ENCODE data around the gene MRPL54.

The MRPL54 gene

DNA sequence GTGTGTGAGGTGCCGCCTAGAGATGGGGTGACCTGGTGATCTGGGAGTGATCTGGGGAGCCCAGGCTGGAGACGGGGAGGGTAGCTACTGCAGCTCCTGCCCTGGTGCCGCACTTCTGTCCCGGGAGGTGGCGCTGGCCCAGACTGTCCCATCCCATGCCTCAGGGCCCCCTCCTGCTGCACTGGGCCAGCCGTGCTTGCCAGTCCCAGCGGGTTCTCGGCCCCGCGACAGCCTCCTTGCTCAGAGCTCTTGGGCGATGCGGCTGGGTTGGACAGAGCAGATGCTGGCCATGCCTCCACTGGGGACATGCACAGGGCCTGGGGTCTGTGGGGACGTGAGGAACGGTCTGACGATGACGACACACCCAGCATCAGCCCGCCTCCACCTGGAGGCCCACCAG lies 7.0 kb downstream of the MRPL54 start:
- no peak for DNase-seq (ENCODE audit: low read depth)

- no peak for DNase-seq (ENCODE audit: low read depth)
Observed at GRCh38 chr19:3770136-3770999, 7.9 kb downstream of the MRPL54 start.

DNA sequence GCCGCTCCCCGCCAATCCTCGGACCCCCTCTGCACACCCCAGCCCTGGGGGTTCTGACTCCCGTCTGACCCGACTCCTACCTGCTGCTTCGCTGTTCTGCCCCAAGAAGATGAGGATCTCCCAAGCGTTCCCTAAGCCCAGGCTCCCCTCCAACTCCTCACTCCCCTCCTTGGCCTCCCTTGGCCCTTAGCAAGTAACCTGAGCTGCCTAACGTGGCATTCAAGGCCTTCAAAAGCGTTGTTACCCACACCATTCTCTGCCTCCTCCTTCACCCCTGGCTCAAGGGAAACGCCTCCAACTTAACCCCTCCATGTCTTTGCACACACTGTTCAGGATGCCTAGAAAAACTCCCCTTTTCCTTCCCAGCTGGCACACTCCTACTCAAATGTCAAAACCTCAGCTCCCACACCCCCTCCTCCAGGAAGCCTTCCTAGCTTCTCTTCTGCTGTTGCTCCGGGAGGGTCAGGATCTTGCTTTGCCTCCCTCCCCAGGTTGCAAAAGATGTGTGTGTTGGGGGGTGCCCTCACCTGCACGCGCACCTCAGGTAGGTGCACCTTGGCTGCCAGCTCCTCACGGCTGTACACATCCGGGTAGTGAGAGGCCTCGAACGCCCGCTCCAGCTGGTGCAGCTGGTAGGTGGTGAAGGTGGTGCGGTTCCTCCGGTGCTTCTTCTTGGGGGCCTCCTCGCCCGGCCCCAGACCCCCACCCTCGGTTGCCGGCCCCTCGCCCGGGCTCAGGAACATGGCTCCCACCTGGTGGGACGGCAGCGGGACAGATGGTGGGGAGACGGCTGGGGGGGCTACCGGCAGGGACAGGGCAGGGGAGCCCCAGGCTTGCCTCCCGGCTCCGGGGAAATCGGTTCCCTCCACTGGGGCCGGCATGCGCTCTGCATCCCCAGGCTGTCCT lies 8.8 kb downstream of the MRPL54 start:
- no peak for DNase-seq (ENCODE audit: low read depth)

GRCh38 chr19:3771906-3772455 lies 9.5 kb downstream of the MRPL54 start, which contains the start of gene RAX2:
TSS of gene RAX2 (minus strand) at chr19:3772228. CDS start at chr19:3771742, 486 bp downstream.
- no peak for DNase-seq (ENCODE audit: low read depth)

DNA sequence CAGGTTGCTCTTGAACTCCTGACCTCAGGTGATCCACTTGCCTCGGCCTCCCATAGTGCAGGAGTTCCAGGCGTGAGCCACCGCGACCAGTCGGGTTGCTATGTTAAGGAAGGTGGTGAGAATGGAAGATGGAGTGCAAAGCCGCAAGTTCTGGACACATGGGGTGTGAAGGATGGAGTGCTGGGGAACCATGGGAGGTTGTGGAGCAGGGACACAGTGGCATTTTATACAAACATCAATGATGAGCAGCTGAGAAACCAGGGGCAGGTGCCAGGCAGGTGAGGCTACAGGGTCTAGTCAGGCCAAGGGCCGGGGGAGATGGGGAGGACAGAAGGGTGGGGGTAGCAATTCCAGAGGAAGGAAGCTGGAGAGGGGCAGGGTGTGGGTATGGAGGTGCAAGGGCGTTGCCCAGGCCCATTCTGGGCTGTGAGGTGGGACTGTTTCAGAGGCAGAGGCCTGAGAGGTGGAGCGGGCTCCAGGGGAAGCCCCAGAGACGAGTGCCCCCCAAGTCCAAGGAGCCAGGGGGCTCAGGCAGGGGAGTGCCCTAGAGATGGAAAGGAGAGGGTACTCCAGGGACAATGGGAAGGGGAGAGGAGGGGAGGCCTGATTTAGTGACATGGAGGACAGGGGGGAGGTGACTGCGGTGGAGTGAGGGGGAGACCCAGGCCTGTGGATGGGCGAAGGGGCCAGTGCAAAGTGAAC lies 11.5 kb downstream of the MRPL54 start:
- no peak for DNase-seq (ENCODE audit: low read depth)

DNA sequence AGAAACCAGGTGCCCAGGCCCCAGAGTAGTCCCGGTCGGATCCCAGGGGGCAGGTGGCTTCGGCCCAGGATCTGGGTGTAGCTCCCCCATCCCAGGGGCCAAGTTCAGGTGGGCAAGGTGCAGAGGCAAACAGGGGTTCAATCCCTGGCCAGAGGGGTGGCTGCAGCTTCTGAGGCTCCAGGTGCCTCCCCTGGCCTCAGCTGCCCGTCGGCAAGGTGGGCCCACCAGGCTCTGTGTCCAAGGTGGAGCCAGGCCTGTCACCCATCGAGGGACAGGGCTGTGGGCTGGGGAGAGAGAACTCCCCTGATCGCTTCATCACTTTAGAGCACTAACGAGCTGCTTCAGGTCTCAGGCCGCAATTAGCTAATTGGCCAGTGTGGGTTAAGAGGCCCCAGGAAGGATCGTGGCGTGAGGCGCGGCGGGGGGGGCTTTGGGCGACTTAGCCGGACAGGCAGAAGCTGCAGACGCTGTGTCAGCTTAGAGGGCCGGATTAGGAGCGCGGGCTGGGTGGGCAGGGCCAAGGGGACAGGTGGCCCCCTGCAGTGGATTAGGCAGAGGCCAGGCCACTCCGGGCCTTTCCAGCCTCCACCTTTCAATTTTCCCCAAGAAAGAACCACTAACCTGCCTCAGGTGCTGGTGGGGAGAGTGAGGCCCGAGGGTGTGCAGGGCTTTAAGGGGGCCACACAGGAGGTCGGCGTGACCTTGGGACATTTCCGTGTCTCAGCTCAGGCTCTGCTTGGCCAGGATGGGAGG lies 12.3 kb downstream of the MRPL54 start:
- no peak for DNase-seq (ENCODE audit: low read depth)

DNA sequence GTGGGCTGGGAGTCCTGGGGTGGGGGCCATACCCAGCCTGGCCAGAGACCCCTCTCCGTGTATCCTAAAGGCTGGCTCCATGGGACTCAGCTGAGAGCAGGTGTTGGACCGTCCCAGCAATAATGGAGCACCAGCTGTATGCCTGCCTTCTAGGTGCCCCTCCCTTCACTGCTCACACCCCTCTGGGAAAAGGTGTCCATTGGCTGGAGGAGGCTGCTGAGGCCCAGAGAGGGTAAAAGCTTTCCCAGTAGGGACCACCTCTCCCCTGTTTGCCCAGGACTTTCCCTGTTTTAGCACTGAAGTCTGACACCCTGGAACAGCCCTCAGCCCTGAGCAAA lies 12.9 kb downstream of the MRPL54 start:
- DNase-seq (ENCODE audit: low read depth) = no peak

- no peak for DNase-seq (ENCODE audit: low read depth)
Observed at GRCh38 chr19:3775831-3776230, 13.3 kb downstream of the MRPL54 start.

- DNase-seq (ENCODE audit: low read depth) = no peak
Observed at GRCh38 chr19:3776479-3777040, 14.1 kb downstream of the MRPL54 start.

DNA sequence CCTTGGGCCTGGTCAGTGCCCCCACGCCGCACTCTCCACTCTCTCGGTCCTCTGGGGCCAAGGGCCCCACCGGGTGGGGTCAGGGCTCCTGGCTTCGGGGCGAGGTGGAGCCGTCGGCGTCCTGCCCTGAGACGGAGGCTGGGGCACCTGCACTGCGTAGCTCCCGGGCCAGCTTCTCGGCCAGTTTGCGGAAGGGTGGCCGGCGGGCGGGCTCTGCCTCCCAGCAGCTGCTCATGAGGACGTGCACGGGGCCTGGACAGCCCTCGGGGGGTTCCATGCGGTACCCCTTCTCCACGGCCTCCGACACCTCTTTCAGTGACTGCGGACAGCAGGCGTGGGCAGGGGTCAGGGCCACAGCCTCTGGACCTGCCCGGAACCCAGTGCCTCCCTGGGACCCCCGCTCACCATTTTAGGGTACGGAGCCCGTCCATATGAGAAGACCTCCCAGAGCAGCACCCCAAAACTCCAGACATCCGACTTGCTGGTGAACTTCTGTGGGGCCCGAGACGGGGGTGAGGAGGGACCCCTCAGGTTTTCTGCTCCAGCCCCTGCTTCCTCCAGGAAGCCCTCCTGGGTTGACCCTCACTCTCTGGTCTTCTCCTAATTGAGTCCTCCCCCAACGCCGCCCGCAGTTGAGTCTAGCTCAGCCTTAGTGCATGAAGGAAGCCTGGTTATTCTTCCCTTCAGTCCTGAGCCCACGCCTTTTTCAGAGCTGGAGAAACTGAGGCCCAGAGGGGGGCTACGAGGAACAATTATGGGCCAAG lies 15.8 kb downstream of the MRPL54 start:
- DNase-seq (ENCODE audit: low read depth) = no peak

DNA sequence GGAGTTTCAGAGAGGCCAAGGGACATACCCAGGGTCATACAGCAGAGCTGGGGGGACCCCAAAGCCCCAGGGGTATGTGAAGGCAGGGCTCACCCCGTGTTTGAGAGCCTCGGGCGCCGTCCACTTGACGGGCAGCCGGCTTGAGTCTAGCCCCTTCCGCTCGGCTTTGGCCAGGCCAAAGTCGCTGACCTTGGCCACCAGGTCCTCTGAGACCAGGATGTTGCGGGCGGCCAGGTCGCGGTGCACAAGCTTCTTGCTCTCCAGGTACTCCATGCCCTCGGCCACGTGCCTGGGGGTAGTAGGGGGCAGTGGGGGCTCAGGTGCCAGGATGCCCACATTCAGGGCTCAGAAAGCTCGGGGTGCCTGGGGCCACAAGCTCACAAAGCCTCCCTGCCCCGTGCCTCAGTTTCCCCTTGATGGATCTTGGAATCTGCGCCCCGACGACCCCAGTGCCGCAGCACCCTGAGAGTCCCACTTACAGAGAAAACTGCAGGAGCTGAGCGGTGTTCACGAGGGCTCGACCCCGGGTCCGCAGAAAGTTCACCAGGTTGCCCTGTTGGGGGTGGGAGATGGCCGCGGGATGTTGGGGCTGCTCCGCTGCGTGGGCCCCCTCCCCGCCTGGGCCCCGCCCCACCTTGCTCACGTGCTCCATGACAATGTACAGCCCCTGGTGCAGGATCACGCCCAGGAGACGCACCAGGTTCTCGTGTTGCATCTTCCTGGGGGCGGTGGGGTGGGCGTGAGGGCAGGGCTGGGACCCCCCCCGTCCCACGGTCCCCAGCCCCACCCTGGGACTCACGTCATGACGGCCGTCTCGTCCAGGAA lies 16.6 kb downstream of the MRPL54 start:
- DNase-seq (ENCODE audit: low read depth) = no peak

DNA sequence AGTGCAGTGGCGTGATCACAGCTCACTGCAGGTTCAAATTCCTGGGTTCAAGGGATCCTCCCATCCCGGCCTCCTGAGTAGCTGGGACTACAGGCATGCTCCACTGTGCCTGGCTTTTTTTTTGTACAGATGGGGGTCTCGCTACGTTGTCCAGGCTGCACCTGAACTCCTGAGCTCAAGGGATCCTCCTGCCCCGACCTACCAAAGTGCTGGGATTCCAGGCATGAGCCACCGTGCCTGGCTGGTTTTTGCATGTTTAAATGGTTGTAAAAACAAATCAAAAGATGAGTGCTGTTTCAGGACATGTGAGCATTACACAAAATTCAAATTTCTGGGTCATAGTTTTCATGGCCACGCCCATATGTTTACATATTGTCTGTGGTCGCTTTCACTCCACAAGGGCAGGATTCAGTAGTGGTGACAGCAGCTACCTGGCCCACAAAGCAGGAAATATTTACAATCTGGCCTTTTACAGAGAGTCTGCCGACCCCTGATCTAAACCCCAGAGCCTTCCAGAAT lies 18.4 kb downstream of the MRPL54 start:
- no peak for DNase-seq (ENCODE audit: low read depth)

DNA sequence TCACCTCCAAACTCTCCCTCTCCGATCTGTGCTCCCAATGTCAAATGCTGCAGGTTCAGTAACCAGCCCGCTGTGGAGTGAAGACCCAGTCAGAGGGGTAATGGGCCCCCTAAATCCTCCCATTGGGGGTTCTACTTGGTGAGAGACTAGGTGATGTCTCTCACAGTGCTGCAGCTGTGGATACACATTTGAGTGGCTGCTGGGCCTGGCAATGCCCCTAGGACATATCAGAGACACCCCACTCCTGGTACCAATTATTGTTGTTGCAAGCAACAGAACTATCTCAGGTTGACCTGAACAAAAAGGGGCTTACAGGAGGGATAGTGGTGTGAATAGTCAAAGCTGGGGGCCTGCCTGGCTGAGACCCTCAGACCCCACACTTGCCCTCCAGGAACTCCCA lies 19.1 kb downstream of the MRPL54 start:
- no peak for DNase-seq (ENCODE audit: low read depth)

DNA sequence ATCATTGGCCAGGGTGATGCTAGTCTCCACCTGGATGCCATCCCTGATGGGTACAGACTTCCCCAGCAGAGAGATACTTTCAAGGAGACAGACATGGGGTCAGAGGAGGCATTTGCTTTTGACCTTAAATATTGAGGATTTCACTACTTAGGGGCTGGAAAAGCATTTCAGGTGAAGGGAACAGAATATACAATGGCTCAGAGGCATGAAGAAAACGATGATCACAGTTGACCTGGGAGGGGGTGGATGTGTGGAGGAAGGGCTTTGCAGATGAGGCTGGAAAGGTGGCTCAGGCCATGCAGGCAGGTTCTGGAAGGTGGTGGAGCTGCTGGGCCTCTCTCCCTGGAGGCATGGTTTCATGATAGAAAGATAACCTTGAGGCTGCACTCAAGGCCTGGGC lies 19.8 kb downstream of the MRPL54 start:
- DNase-seq (ENCODE audit: low read depth) = no peak

DNA sequence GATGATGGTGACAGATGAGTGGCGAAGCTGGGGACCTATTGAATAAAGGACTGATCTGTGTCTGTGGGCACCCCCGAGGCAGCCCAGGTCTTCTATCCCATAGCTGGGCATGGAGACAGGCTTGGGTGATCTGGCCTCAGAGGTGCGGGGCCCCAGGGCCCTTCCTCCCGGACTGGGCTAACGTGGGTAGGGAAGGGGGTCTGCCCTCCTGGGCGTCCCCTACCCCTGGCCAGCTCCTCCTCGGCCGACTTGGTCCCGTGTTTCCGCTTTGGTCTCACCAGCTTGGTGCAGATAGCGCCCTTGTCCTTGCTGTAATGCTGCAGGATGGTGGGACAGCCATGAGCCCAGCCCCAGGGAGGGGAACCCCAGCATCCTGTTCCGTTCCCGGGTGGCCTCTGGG lies 20.4 kb downstream of the MRPL54 start:
- DNase-seq (ENCODE audit: low read depth) = no peak

- DNase-seq (ENCODE audit: low read depth) = no peak
Observed at GRCh38 chr19:3783660-3784584, 21.4 kb downstream of the MRPL54 start.

GRCh38 chr19:3784607-3785450 lies 22.3 kb downstream of the MRPL54 start:
- DNase-seq (ENCODE audit: low read depth) = no peak
